HCT116 (cell line): ENCODE results near the gene RCL1. TPM values are rescaled to one million over a fixed set of nuclear protein-coding genes. Genes with fewer than 3 reads are reported as not detected.
"Not testable (repeated sequence)": the region's sequence is repeated elsewhere in the genome, so short reads cannot be mapped to it uniquely, and the experiment has no call there.

ENCODE experiments used
- ATAC-seq: fragments of 200-7000 bp; cut with Tn5 transposase; 2 replicates; pipeline ENCODE4 v1.9.1; 2020; ENCODE audit warnings: mild to moderate bottlenecking, moderate library complexity
- BruUV-seq: library from RNA; stranded (reverse); fragments of 400-500 nt; replicated peaks from 2 replicates; lab custom pipeline; 2021; lab: Mats Ljungman, UMichigan
- CTCF ChIA-PET: fragments of 300-600 bp; sonication (Branson Sonifier 250); formaldehyde crosslinking; loops from one replicate; lab custom pipeline; 2021; ENCODE audit warnings: antibody characterized with exemption; lab: Charles Lee
- POLR2A ChIA-PET: fragments of 300-600, 350-600 bp; sonication (Branson Sonifier 250); formaldehyde crosslinking; loops from one replicate; lab custom pipeline; 2021; ENCODE audit warnings: antibody characterized with exemption; lab: Charles Lee
- RAD21 ChIA-PET, 2 experiments: fragments of 300-600 bp; sonication (Branson Sonifier 250); formaldehyde crosslinking; loops; one replicate each; lab custom pipeline; 2023; ENCODE audit warnings: low total read pairs in 2 of 2; ENCODE audit not compliant: uncharacterized antibody in 2 of 2, unreplicated experiment in 2 of 2, low non-redundant PET in 1 of 2; lab: Charles Lee
- DNase-seq: peaks from one replicate; pipeline ENCODE4 v3.0.0-alpha.2; 2010; ENCODE audit warnings: low read depth, low spot score
- H2AFZ ChIP-seq: fragments of 200-600 bp; shearing (Covaris generic), sonication (generic); 2 replicates; pipeline ENCODE4 v1.6.1; 2017; ENCODE audit warnings: low read depth, mixed run types, mixed read lengths, antibody characterized with exemption, low read length; ENCODE audit not compliant: poor library complexity, severe bottlenecking
- H3K27ac ChIP-seq: 2 replicates; pipeline ENCODE4 v1.5.1; 2012; ENCODE audit warnings: low read depth, low read length
- H3K27me3 ChIP-seq: fragments of 200-600 bp; sonication (generic); 2 replicates; pipeline ENCODE4 v1.6.1; 2016; ENCODE audit warnings: mixed run types, low read length, mixed read lengths; ENCODE audit not compliant: insufficient read depth
- H3K36me3 ChIP-seq, 2 experiments: fragments of 200-500 bp in 1 of 2; fragments of 200-600 bp in 1 of 2; sonication (Bioruptor generic) in 1 of 2; sonication (generic) in 1 of 2; 2 replicates each; pipeline versions ENCODE4 v1.5.1 to v1.6.1; 2014 to 2016; ENCODE audit warnings: low read length in 2 of 2, inconsistent platforms in 1 of 2, mixed read lengths in 1 of 2, mixed run types in 1 of 2; ENCODE audit not compliant: insufficient read depth in 2 of 2, control insufficient read depth in 1 of 2
- H3K4me1 ChIP-seq, 2 experiments: fragments of 200-600 bp in 1 of 2; sonication (generic) in 1 of 2; 2 replicates each; pipeline versions ENCODE4 v1.5.1 to v1.6.1; 2012 to 2017; ENCODE audit warnings: low read length in 2 of 2, inconsistent platforms in 1 of 2, mild to moderate bottlenecking in 1 of 2, mixed read lengths in 1 of 2, mixed run types in 1 of 2, moderate library complexity in 1 of 2; ENCODE audit not compliant: insufficient read depth in 2 of 2, control insufficient read depth in 1 of 2
- H3K4me2 ChIP-seq: fragments of 200-600 bp; sonication (generic); 2 replicates; pipeline ENCODE4 v1.6.1; 2017; ENCODE audit warnings: mixed run types, low read length, mixed read lengths
- H3K4me3 ChIP-seq, 2 experiments: fragments of 200-600 bp in 1 of 2; sonication (generic) in 1 of 2; replicated peaks in 1 of 2; 2 replicates each; pipeline ENCODE4 v1.5.1; 2011 to 2016; ENCODE audit warnings: low read length in 2 of 2, control low read depth in 1 of 2, low read depth in 1 of 2, mild to moderate bottlenecking in 1 of 2, mixed read lengths in 1 of 2, mixed run types in 1 of 2
- H3K79me2 ChIP-seq: fragments of 200-600 bp; sonication (generic); 2 replicates; pipeline ENCODE4 v1.6.1; 2017; ENCODE audit warnings: mild to moderate bottlenecking, mixed run types, low read length, moderate library complexity, mixed read lengths; ENCODE audit not compliant: insufficient read depth
- H3K9ac ChIP-seq: fragments of 200-600 bp; sonication (generic); 2 replicates; pipeline ENCODE4 v1.6.1; 2016; ENCODE audit warnings: low read length, mixed read lengths
- H3K9me2 ChIP-seq: fragments of 200-600 bp; sonication (generic), shearing (Covaris generic); 2 replicates; pipeline ENCODE4 v1.6.1; 2017; ENCODE audit warnings: mixed run types, mild to moderate bottlenecking, moderate library complexity; ENCODE audit not compliant: insufficient read depth
- H3K9me3 ChIP-seq, 2 experiments: fragments of 200-500 bp in 1 of 2; fragments of 200-600 bp in 1 of 2; sonication (Bioruptor generic) in 1 of 2; sonication (generic) in 1 of 2; 2 replicates each; pipeline ENCODE4 v1.6.1; 2014 to 2017; ENCODE audit warnings: low read length in 2 of 2, mixed read lengths in 2 of 2, inconsistent platforms in 1 of 2, low read depth in 1 of 2, mild to moderate bottlenecking in 1 of 2, mixed run types in 1 of 2, moderate library complexity in 1 of 2; ENCODE audit not compliant: control insufficient read depth in 1 of 2, insufficient read depth in 1 of 2
- H4K20me1 ChIP-seq: fragments of 200-600 bp; sonication (generic), shearing (Covaris generic); 2 replicates; pipeline ENCODE4 v1.6.1; 2017; ENCODE audit warnings: mixed run types, mild to moderate bottlenecking, moderate library complexity; ENCODE audit not compliant: insufficient read depth
- intact Hi-C: fragments of 100-400 bp; cut with micrococcal nuclease; formaldehyde crosslinking; loops from 2 replicates; pipeline ENCODE4 v1.10.0; 2022
- total RNA-seq: library from RNA; stranded (reverse); gene quantifications from one replicate; pipeline ENCODE4 v1.2.1, GENCODE V29; 2021; ENCODE audit not compliant: unreplicated experiment
- TF ChIP-seq, protein P1 (sequence below): IDR thresholded peaks from 2 replicates; pipeline ENCODE4 v1.6.1; 2012
- TF ChIP-seq, protein P2 (sequence below): IDR thresholded peaks from 2 replicates; pipeline ENCODE4 v1.6.1; 2012; ENCODE audit warnings: low read depth

RCL1 gene
- total RNA-seq, 1 experiment from 2014 or later = 29.9 TPM

DNA sequence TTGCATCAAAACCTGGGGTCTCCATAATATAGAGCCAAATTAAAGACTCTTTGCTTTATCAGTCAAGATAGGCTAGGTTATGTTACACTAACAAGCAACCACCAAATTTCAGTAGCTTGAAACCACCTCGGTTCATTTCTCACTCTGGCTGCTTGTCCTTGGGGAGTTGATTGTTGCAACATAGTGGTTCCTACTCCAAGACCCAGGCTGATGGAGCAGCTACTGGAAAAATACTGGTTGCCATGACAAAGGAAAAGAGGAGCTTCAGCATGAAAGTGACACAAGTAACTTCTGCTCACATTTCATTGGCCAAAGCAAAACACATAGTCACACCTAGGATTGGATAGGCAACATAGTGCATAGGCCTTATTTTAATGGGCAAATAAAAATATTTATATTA lies 18.5 kb upstream of the RCL1 start:
- Histone ChIP-seq H3K9me2 (no peaks in the 10 kb centered on the region), H3K4me3 (no peak overlapping the region), H4K20me1 (no peaks in the 10 kb centered on the region), H3K4me1 (peaks cover 0 to 6% of the 10 kb centered on the region in 2 experiments; a peak in 2 of 4 replicates), H2AFZ (no peak overlapping the region), H3K79me2 (no peaks in the 10 kb centered on the region), H3K9me3 (no peaks in the 10 kb centered on the region), H3K27ac (no peak overlapping the region), H3K4me2 (no peak overlapping the region)
- intact Hi-C loops = no loop called here
- ATAC-seq = no peak
- TF ChIP-seq, protein P1, sequence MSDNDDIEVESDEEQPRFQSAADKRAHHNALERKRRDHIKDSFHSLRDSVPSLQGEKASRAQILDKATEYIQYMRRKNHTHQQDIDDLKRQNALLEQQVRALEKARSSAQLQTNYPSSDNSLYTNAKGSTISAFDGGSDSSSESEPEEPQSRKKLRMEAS = no peak
- TF ChIP-seq, protein P2, sequence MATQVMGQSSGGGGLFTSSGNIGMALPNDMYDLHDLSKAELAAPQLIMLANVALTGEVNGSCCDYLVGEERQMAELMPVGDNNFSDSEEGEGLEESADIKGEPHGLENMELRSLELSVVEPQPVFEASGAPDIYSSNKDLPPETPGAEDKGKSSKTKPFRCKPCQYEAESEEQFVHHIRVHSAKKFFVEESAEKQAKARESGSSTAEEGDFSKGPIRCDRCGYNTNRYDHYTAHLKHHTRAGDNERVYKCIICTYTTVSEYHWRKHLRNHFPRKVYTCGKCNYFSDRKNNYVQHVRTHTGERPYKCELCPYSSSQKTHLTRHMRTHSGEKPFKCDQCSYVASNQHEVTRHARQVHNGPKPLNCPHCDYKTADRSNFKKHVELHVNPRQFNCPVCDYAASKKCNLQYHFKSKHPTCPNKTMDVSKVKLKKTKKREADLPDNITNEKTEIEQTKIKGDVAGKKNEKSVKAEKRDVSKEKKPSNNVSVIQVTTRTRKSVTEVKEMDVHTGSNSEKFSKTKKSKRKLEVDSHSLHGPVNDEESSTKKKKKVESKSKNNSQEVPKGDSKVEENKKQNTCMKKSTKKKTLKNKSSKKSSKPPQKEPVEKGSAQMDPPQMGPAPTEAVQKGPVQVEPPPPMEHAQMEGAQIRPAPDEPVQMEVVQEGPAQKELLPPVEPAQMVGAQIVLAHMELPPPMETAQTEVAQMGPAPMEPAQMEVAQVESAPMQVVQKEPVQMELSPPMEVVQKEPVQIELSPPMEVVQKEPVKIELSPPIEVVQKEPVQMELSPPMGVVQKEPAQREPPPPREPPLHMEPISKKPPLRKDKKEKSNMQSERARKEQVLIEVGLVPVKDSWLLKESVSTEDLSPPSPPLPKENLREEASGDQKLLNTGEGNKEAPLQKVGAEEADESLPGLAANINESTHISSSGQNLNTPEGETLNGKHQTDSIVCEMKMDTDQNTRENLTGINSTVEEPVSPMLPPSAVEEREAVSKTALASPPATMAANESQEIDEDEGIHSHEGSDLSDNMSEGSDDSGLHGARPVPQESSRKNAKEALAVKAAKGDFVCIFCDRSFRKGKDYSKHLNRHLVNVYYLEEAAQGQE = no peak
- TF ChIP-seq, all 23 proteins: peak for 0
- H3K27me3 ChIP-seq = no peaks in the 10 kb centered on the region
- CTCF ChIA-PET = interaction anchor here (0.7 kb wide), 1 partner anchor 15 kb away, joined by 4 read pairs; no protein-coding TSS in a partner anchor
- POLR2A ChIA-PET = interaction anchor here (1.2 kb wide), 1 partner anchor 12 kb away, joined by 3 read pairs; no protein-coding TSS in a partner anchor
- no peak overlapping the region for H3K9ac ChIP-seq
- BruUV-seq = no TSS peak
- no peaks in the 10 kb centered on the region for H3K36me3 ChIP-seq
- RAD21 ChIA-PET = no interaction called here
- DNase-seq = no peak

DNA sequence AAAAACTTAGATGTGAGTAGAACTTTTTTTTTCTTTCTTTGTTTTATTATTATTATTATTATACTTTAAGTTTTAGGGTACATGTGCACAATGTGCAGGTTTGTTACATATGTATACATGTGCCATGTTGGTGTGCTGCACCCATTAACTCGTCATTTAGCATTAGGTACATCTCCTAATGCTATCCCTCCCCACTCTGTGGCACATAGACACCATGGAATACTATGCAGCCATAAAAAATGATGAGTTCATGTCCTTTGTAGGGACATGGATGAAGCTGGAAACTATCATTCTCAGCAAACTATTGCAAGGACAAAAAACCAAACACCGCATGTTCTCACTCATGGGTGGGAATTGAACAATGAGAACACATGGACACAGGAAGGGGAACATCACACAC lies 17.8 kb upstream of the RCL1 start:
- DNase-seq, H2AFZ ChIP-seq, ATAC-seq, H3K4me3 ChIP-seq, POLR2A ChIA-PET, H3K4me2 ChIP-seq, intact Hi-C loops, H3K9me2 ChIP-seq, H3K27me3 ChIP-seq, H3K4me1 ChIP-seq, H3K36me3 ChIP-seq, H3K27ac ChIP-seq, H3K9ac ChIP-seq, H3K79me2 ChIP-seq, CTCF ChIA-PET, BruUV-seq, H4K20me1 ChIP-seq, RAD21 ChIA-PET, H3K9me3 ChIP-seq: not testable (repeated sequence)
